Spinal cord (tissue), 10 donors: Measurements from ENCODE around the gene SPHK2. TPM values are rescaled to one million over a fixed set of nuclear protein-coding genes. Genes with fewer than 3 reads are reported as not detected.
"Not testable (repeated sequence)": the region's sequence is repeated elsewhere in the genome, so short reads cannot be mapped to it uniquely, and the experiment has no call there.

Experiments
- DNase-seq, 6 donors: peaks; one replicate each; pipeline versions ENCODE4 v3.0.0 to v3.0.0-alpha.2; 2013 to 2015; ENCODE audit warnings: low spot score in 6 of 6, low read depth in 4 of 6
- H3K27ac ChIP-seq: one replicate; pipeline ENCODE4 v1.5.1; 2013; ENCODE audit warnings: low read depth, low read length, control low read depth
- H3K27me3 ChIP-seq: one replicate; pipeline ENCODE4 v1.6.1; 2013; ENCODE audit warnings: low read length; ENCODE audit not compliant: control insufficient read depth, insufficient read depth
- H3K36me3 ChIP-seq: one replicate; pipeline ENCODE4 v1.6.1; 2013; ENCODE audit warnings: low read length; ENCODE audit not compliant: control insufficient read depth, insufficient read depth
- H3K4me1 ChIP-seq: one replicate; pipeline ENCODE4 v1.6.1; 2013; ENCODE audit warnings: low read length; ENCODE audit not compliant: control insufficient read depth, insufficient read depth
- H3K4me3 ChIP-seq: one replicate; pipeline ENCODE4 v1.5.1; 2013; ENCODE audit warnings: low read depth, low read length, control low read depth
- H3K9me3 ChIP-seq: one replicate; pipeline ENCODE4 v1.6.1; 2013; ENCODE audit warnings: low read length; ENCODE audit not compliant: control insufficient read depth, insufficient read depth
- WGBS: methylation state at CpG from one replicate; pipeline ENCODE4 v1.1.5; 2013; ENCODE audit warnings: missing lambda C conversion rate; ENCODE audit not compliant: insufficient coverage; 5-methylcytosine and 5-hydroxymethylcytosine counted together
- polyA plus RNA-seq, 2 donors: library from polyadenylated mRNA; unstranded; fragments of 120-200 nt; gene quantifications; one replicate each; pipeline ENCODE4 v1.2.1, GENCODE V29; 2013; ENCODE audit not compliant: insufficient read length in 2 of 2
- total RNA-seq, 2 donors: library from RNA; depleted of rRNA in 1 of 2; stranded (reverse); fragments of 120-200 nt in 1 of 2; fragments of >200 nt in 1 of 2; gene quantifications; one replicate each; pipeline versions ENCODE4 v1.2.3 to v1.2.4, GENCODE V29; 2013 to 2014
- donor health status: healthy.

Gene SPHK2
- total and polyA plus RNA-seq, 4 donors, result 10.2 to 39.3 (median 24.1) TPM

- WGBS, result 94% methylated on average over 17 of the region's 17 CpGs
- H3K9me3 ChIP-seq, result no peaks in the 10 kb centered on the region
- peaks cover 34% of the 10 kb centered on the region for H3K4me1 ChIP-seq
- H3K4me3 ChIP-seq, result no peak overlapping the region
- no peak for DNase-seq
- no peak overlapping the region for H3K27ac ChIP-seq
- peaks cover 7% of the 10 kb centered on the region for H3K36me3 ChIP-seq
- H3K27me3 ChIP-seq, result peaks cover 5% of the 10 kb centered on the region
These were observed 57.2 kb downstream of the SPHK2 start for GRCh38 chr19:48676487-48676886.

DNA sequence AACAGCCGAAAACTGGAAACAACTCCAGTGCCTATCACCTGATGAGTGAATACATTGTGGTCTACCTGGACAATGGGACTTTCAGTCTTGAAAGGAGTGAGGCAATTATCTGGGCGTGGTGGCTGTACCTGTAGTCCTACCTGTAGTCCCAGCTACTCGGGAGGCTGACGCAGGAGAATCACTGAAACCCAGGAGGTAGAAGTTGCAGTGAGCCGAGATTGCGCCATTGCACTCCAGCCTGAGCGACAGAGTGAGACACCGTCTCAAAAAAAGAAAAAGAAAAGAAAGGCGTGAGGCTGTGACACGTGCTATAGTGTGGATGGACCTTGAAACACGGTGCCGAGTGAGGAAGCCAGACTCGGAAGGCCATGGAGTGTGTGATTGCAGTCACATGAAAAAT lies 57.6 kb downstream of the SPHK2 start:
- Histone ChIP-seq H3K4me3 (no peak overlapping the region), H3K27ac (no peak overlapping the region), H3K36me3 (peaks cover 7% of the 10 kb centered on the region), H3K4me1 (peaks cover 32% of the 10 kb centered on the region), H3K9me3 (no peaks in the 10 kb centered on the region), H3K27me3 (peaks cover 5% of the 10 kb centered on the region)
- WGBS, result 94% methylated on average over 13 of the region's 13 CpGs
- no peak for DNase-seq

GRCh38 chr19:48678201-48678600 lies 58.9 kb downstream of the SPHK2 start:
- no CpG with 5 or more reads among the region's 4 CpGs for WGBS
- Histone ChIP-seq H3K27me3 (peaks cover 5% of the 10 kb centered on the region), H3K36me3 (peaks cover 7% of the 10 kb centered on the region), H3K27ac (no peak overlapping the region), H3K4me3 (no peak overlapping the region), H3K4me1 (peaks cover 27% of the 10 kb centered on the region), H3K9me3 (no peaks in the 10 kb centered on the region)
- DNase-seq, result no peak

DNA sequence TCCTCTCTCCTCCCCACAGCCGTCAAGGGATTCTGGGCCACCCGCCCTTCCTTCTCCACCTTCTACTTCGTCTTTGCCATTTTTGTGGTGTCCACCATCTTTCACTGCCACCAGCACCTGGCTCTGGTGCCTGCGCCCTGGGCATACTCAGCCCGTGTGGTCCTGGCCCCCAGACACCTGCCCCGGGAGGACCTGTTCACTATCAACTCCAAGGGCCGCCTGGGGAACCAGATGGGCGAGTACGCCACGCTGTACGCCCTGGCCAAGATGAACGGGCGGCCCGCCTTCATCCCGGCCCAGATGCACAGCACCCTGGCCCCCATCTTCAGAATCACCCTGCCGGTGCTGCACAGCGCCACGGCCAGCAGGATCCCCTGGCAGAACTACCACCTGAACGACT lies 60.7 kb downstream of the SPHK2 start:
- H3K27ac ChIP-seq, DNase-seq, H3K27me3 ChIP-seq, H3K4me3 ChIP-seq, H3K9me3 ChIP-seq, H3K36me3 ChIP-seq: not testable (repeated sequence)
- 92% methylated on average over 6 of the region's 19 CpGs for WGBS
- H3K4me1 ChIP-seq, result peaks cover 27% of the 10 kb centered on the region

Other genes starting within 250 kb of the SPHK2 start
- gene KDELR1, start 228.0 kb upstream of the SPHK2 start, total RNA-seq, result 10 to 100 TPM; 44.6 to 86.8 TPM
- gene KDELR1, start 228.0 kb upstream of the SPHK2 start, polyA plus RNA-seq, result 100 to 1,000 TPM; 125 to 141 TPM
- gene GRIN2D, start 225.8 kb upstream of the SPHK2 start, total RNA-seq, result 1 to 10 TPM; 2.6 to 6.3 TPM
- 10 to 100 TPM; 30.9 to 32.0 TPM for gene GRIN2D, start 225.8 kb upstream of the SPHK2 start, polyA plus RNA-seq
- 10 to 100 TPM; 10.5 to 23.4 TPM for gene GRWD1, start 173.5 kb upstream of the SPHK2 start, total RNA-seq
- gene GRWD1, start 173.5 kb upstream of the SPHK2 start, polyA plus RNA-seq, result 10 to 100 TPM; 22.0 to 29.9 TPM
- gene KCNJ14, start 163.9 kb upstream of the SPHK2 start, total RNA-seq, result 1 to 10 TPM in 1 of 2 donors, under 1 TPM in 1; 0.61 to 1.4 TPM
- gene KCNJ14, start 163.9 kb upstream of the SPHK2 start, polyA plus RNA-seq, result 1 to 10 TPM; 1.2 to 2.1 TPM
- gene CYTH2, start 150.1 kb upstream of the SPHK2 start, total RNA-seq, result 10 to 100 TPM; 29.9 to 49.8 TPM
- 100 to 1,000 TPM in 1 of 2 donors, 10 to 100 TPM in 1; 98.0 to 109 TPM for gene CYTH2, start 150.1 kb upstream of the SPHK2 start, polyA plus RNA-seq
- 10 to 100 TPM in 1 of 2 donors, 1 to 10 TPM in 1; 8.8 to 10.8 TPM for gene LMTK3, start 107.7 kb upstream of the SPHK2 start, total RNA-seq
- gene LMTK3, start 107.7 kb upstream of the SPHK2 start, polyA plus RNA-seq, result 10 to 100 TPM; 65.8 to 76.5 TPM
- gene SULT2B1, start 67.3 kb upstream of the SPHK2 start, total RNA-seq, result under 1 TPM in 1 of 2 donors, not detected in 1; 0.39 TPM
- under 1 TPM; 0.48 to 0.90 TPM for gene SULT2B1, start 67.3 kb upstream of the SPHK2 start, polyA plus RNA-seq
- not detected for gene SPACA4, start 12.8 kb upstream of the SPHK2 start, total RNA-seq
- under 1 TPM in 1 of 2 donors, not detected in 1; 0.54 TPM for gene SPACA4, start 12.8 kb upstream of the SPHK2 start, polyA plus RNA-seq
- under 1 TPM in 1 of 2 donors, not detected in 1; 0.61 TPM for gene FAM83E, start 4.4 kb upstream of the SPHK2 start, total RNA-seq
- gene FAM83E, start 4.4 kb upstream of the SPHK2 start, polyA plus RNA-seq, result under 1 TPM; 0.13 to 0.45 TPM
- gene RPL18, start 328 bp upstream of the SPHK2 start, total RNA-seq, result 1,000 to 10,000 TPM in 1 of 2 donors, 100 to 1,000 TPM in 1; 747 to 1,623 TPM
- gene RPL18, start 328 bp upstream of the SPHK2 start, polyA plus RNA-seq, result 1,000 to 10,000 TPM; 1,019 to 1,048 TPM
- 10 to 100 TPM in 1 of 2 donors, 1 to 10 TPM in 1; 6.2 to 16.6 TPM for gene DBP, start 17.9 kb downstream of the SPHK2 start, total RNA-seq
- gene DBP, start 17.9 kb downstream of the SPHK2 start, polyA plus RNA-seq, result 10 to 100 TPM; 14.0 to 16.2 TPM
- gene CA11, start 26.7 kb downstream of the SPHK2 start, total RNA-seq, result 10 to 100 TPM; 13.3 to 64.7 TPM
- gene CA11, start 26.7 kb downstream of the SPHK2 start, polyA plus RNA-seq, result 10 to 100 TPM; 53.6 to 71.7 TPM
- 1 to 10 TPM in 1 of 2 donors, under 1 TPM in 1; 0.10 to 1.2 TPM for gene NTN5, start 53.5 kb downstream of the SPHK2 start, total RNA-seq
- gene NTN5, start 53.5 kb downstream of the SPHK2 start, polyA plus RNA-seq, result 1 to 10 TPM in 1 of 2 donors, under 1 TPM in 1; 0.63 to 2.3 TPM
- gene FUT2, start 76.5 kb downstream of the SPHK2 start, total RNA-seq, result not detected
- 1 to 10 TPM; 2.1 to 6.7 TPM for gene FUT2, start 76.5 kb downstream of the SPHK2 start, polyA plus RNA-seq
- gene MAMSTR, start 100.2 kb downstream of the SPHK2 start, total RNA-seq, result 1 to 10 TPM in 1 of 2 donors, under 1 TPM in 1; 0.89 to 2.4 TPM
- 1 to 10 TPM; 4.1 to 6.6 TPM for gene MAMSTR, start 100.2 kb downstream of the SPHK2 start, polyA plus RNA-seq
- gene RASIP1, start 121.1 kb downstream of the SPHK2 start, total RNA-seq, result 10 to 100 TPM in 1 of 2 donors, 1 to 10 TPM in 1; 2.9 to 11.9 TPM
- gene RASIP1, start 121.1 kb downstream of the SPHK2 start, polyA plus RNA-seq, result 10 to 100 TPM in 1 of 2 donors, 1 to 10 TPM in 1; 8.1 to 11.9 TPM
- gene IZUMO1, start 127.4 kb downstream of the SPHK2 start, total RNA-seq, result under 1 TPM in 1 of 2 donors, not detected in 1; 0.10 TPM
- gene IZUMO1, start 127.4 kb downstream of the SPHK2 start, polyA plus RNA-seq, result 1 to 10 TPM in 1 of 2 donors, under 1 TPM in 1; 0.41 to 1.2 TPM
- 1 to 10 TPM; 1.9 to 4.4 TPM for gene FUT1, start 133.1 kb downstream of the SPHK2 start, total RNA-seq
- gene FUT1, start 133.1 kb downstream of the SPHK2 start, polyA plus RNA-seq, result 1 to 10 TPM; 2.9 to 3.5 TPM
- not detected for gene FGF21, start 136.0 kb downstream of the SPHK2 start, total RNA-seq
- gene FGF21, start 136.0 kb downstream of the SPHK2 start, polyA plus RNA-seq, result not detected
- gene BCAT2, start 191.5 kb downstream of the SPHK2 start, total RNA-seq, result 10 to 100 TPM; 14.6 to 39.5 TPM
- gene BCAT2, start 191.5 kb downstream of the SPHK2 start, polyA plus RNA-seq, result 10 to 100 TPM; 26.5 to 36.6 TPM
- gene HSD17B14, start 217.0 kb downstream of the SPHK2 start, total RNA-seq, result 10 to 100 TPM in 1 of 2 donors, 1 to 10 TPM in 1; 6.9 to 25.5 TPM
- gene HSD17B14, start 217.0 kb downstream of the SPHK2 start, polyA plus RNA-seq, result 10 to 100 TPM; 15.7 to 19.4 TPM
- gene PLEKHA4, start 249.1 kb downstream of the SPHK2 start, total RNA-seq, result 10 to 100 TPM; 11.6 to 32.3 TPM
- 10 to 100 TPM; 17.3 to 43.0 TPM for gene PLEKHA4, start 249.1 kb downstream of the SPHK2 start, polyA plus RNA-seq